ENCODE measurements around the gene USP19. TPM values are rescaled to one million over a fixed set of nuclear protein-coding genes. Genes with fewer than 3 reads are reported as not detected.

The USP19 gene
- total RNA-seq, 1 experiment from 2014 or later = 72.1 TPM

DNA sequence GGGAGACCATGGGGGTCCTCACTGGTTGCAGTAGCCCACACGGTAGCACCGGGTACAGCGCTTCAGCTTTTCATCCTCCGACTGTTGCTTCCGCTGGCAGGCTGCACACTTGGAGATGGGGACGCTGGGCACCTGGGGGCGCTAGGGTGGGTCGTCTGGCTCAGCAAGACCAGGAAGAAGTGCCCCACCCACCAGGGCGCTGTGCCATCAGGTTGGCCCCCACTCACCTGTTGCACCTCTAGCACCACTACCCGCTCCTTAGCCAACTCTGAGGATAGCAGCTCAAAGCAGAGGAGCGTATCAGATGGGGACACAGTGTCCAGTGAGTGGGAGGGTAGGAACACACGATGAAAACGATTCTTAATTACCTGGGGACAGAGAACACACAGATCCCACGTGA, 8.4 kb downstream of the USP19 start:
- Histone ChIP-seq H3K4me1 (replicated peaks; ENCODE audit: insufficient read depth) (no peaks in the 10 kb centered on the region), H3K4me3 (no peak overlapping the region), H2AFZ (no peak overlapping the region), H3K36me3 (ENCODE audit: low read depth) (no peaks in the 10 kb centered on the region), H3K27ac (no peak overlapping the region), H3K79me2 (ENCODE audit: low read depth) (no peaks in the 10 kb centered on the region), H3K9me3 (ENCODE audit: insufficient read depth, low read depth) (no peaks in the 10 kb centered on the region), H3F3A (ENCODE audit: insufficient read depth, low read depth) (no peaks in the 10 kb centered on the region), H4K20me1 (ENCODE audit: insufficient read depth) (no peaks in the 10 kb centered on the region), H3K4me2 (no peak overlapping the region), H3K9me2 (ENCODE audit: insufficient read depth) (no peaks in the 10 kb centered on the region), H3K27me3 (ENCODE audit: insufficient read depth, low read depth) (no peaks in the 10 kb centered on the region)
- intact Hi-C loops (cut with micrococcal nuclease; ENCODE audit: unreplicated experiment) = no loop called here
- CTCF ChIA-PET = no interaction called here
- TF ChIP-seq EZH2 (IDR thresholded peaks at IDR 0.05; ENCODE audit: low read depth) = no peak
- TF ChIP-seq, protein P1, sequence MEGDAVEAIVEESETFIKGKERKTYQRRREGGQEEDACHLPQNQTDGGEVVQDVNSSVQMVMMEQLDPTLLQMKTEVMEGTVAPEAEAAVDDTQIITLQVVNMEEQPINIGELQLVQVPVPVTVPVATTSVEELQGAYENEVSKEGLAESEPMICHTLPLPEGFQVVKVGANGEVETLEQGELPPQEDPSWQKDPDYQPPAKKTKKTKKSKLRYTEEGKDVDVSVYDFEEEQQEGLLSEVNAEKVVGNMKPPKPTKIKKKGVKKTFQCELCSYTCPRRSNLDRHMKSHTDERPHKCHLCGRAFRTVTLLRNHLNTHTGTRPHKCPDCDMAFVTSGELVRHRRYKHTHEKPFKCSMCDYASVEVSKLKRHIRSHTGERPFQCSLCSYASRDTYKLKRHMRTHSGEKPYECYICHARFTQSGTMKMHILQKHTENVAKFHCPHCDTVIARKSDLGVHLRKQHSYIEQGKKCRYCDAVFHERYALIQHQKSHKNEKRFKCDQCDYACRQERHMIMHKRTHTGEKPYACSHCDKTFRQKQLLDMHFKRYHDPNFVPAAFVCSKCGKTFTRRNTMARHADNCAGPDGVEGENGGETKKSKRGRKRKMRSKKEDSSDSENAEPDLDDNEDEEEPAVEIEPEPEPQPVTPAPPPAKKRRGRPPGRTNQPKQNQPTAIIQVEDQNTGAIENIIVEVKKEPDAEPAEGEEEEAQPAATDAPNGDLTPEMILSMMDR (conservative IDR thresholded peaks at IDR 0.05) = no peak
- DNase-seq = no peak
- BruUV-seq (replicated peaks) = no TSS peak
- POLR2A ChIA-PET (ENCODE audit: unreplicated experiment) = interaction anchor here (0.5 kb wide), 1 partner anchor 425 kb away, joined by 4 read pairs; no protein-coding TSS in a partner anchor

DNA sequence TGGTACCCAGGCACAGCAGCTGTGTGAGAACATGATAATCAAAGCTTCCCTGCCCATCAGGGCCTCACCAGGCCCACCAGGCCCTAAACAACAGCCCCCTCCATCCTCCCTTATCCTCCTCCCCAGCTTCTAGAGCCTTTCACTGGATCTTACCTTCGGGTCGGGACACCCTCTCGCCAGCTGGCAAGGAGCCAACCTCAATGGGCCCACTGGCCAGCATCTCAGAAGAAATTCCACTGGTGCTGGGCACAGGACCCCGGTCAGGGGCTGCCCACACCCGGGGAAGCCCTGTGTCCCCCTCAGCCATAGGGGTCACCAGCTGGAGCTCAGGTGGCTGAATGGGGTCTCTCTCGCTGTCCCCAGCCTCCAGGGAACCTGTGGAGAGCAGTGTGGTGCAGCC, 9.3 kb downstream of the USP19 start:
- Histone ChIP-seq H2AFZ (no peak overlapping the region), H3K4me3 (no peak overlapping the region), H3K27me3 (ENCODE audit: insufficient read depth, low read depth) (no peaks in the 10 kb centered on the region), H3F3A (ENCODE audit: insufficient read depth, low read depth) (no peaks in the 10 kb centered on the region), H3K9me2 (ENCODE audit: insufficient read depth) (no peaks in the 10 kb centered on the region), H3K36me3 (ENCODE audit: low read depth) (no peaks in the 10 kb centered on the region), H3K4me2 (no peak overlapping the region), H3K79me2 (ENCODE audit: low read depth) (no peaks in the 10 kb centered on the region), H4K20me1 (ENCODE audit: insufficient read depth) (no peaks in the 10 kb centered on the region), H3K4me1 (replicated peaks; ENCODE audit: insufficient read depth) (no peaks in the 10 kb centered on the region), H3K9me3 (ENCODE audit: insufficient read depth, low read depth) (no peaks in the 10 kb centered on the region), H3K27ac (no peak overlapping the region)
- TF ChIP-seq EZH2 (IDR thresholded peaks at IDR 0.05; ENCODE audit: low read depth) = no peak
- no TSS peak for BruUV-seq (replicated peaks)
- POLR2A ChIA-PET (ENCODE audit: unreplicated experiment) = interaction anchor here (0.6 kb wide), 1 partner anchor 9 kb away, joined by 5 read pairs; the partner anchor contains the start of gene USP19
- CTCF ChIA-PET = no interaction called here
- DNase-seq = no peak
- intact Hi-C loops (cut with micrococcal nuclease; ENCODE audit: unreplicated experiment) = no loop called here

DNA sequence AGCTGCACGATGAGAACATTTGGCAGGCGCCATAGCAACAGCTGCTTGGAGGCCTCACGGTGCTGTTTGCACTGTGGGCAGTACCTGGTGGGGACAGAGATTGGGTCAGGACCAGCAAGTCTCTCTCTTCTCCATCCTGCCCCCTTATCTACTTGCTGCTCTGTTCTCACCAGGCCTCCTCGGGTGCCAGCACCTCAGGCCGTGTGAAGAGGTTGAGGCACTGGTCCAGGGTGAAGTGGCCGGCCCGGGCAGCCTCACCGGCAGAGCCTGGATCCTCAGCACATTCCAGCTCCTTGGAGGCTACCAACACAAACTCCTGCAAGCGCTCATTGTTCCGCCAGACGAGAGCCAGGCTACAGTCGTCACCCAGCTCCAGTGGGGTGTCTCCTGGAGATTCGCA, 9.8 kb downstream of the USP19 start:
- Histone ChIP-seq H3K27ac (no peak overlapping the region), H3K36me3 (ENCODE audit: low read depth) (no peaks in the 10 kb centered on the region), H3K9me3 (ENCODE audit: insufficient read depth, low read depth) (no peaks in the 10 kb centered on the region), H3K4me1 (replicated peaks; ENCODE audit: insufficient read depth) (no peaks in the 10 kb centered on the region), H3K4me3 (no peak overlapping the region), H3F3A (ENCODE audit: insufficient read depth, low read depth) (no peaks in the 10 kb centered on the region; the same call in 1 of the 2 replicates), H3K4me2 (no peak overlapping the region), H3K27me3 (ENCODE audit: insufficient read depth, low read depth) (no peaks in the 10 kb centered on the region), H3K9me2 (ENCODE audit: insufficient read depth) (no peaks in the 10 kb centered on the region), H2AFZ (no peak overlapping the region), H4K20me1 (ENCODE audit: insufficient read depth) (no peaks in the 10 kb centered on the region), H3K79me2 (ENCODE audit: low read depth) (no peaks in the 10 kb centered on the region)
- ChIA-PET CTCF (no interaction called here), POLR2A (ENCODE audit: unreplicated experiment) (interaction anchor here (0.6 kb wide), 1 partner anchor 10 kb away, joined by 5 read pairs; the partner anchor contains the start of gene USP19)
- BruUV-seq (replicated peaks) = no TSS peak
- intact Hi-C loops (cut with micrococcal nuclease; ENCODE audit: unreplicated experiment) = no loop called here
- no peak for TF ChIP-seq EZH2 (IDR thresholded peaks at IDR 0.05; ENCODE audit: low read depth)
- TF ChIP-seq, protein P1 (conservative IDR thresholded peaks at IDR 0.05) = no peak
- no peak for DNase-seq

DNA sequence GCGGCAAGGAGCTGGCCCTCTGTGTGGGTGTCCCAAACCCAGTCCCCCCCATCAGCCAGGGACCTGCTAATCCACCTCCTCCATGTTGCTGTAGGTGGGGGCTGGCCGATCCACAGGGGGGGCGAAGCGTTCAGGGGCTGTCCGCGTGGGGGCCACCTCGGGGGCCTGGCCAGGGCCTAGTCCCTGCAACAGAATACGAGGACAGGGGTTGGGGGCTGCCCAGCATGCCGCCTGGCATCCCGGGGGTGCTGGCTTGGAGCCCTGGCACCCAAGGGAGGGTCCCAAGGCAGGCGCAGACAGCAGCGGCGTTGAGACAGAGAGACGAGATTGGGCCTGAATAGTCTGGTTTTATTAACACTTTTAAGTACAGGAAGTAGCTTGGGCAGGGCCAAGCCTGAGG, 12.3 kb downstream of the USP19 start:
- no peak for DNase-seq
- Histone ChIP-seq H4K20me1 (ENCODE audit: insufficient read depth) (no peaks in the 10 kb centered on the region), H3F3A (ENCODE audit: insufficient read depth, low read depth) (no peaks in the 10 kb centered on the region; the same call in 1 of the 2 replicates), H3K4me2 (no peak overlapping the region), H3K4me1 (replicated peaks; ENCODE audit: insufficient read depth) (peaks cover 5% of the 10 kb centered on the region), H3K4me3 (no peak overlapping the region), H3K9me2 (ENCODE audit: insufficient read depth) (no peaks in the 10 kb centered on the region), H3K36me3 (ENCODE audit: low read depth) (no peaks in the 10 kb centered on the region), H3K79me2 (ENCODE audit: low read depth) (peaks cover 11% of the 10 kb centered on the region), H3K9me3 (ENCODE audit: insufficient read depth, low read depth) (no peaks in the 10 kb centered on the region), H2AFZ (no peak overlapping the region), H3K27ac (no peak overlapping the region), H3K27me3 (ENCODE audit: insufficient read depth, low read depth) (no peaks in the 10 kb centered on the region)
- intact Hi-C loops (cut with micrococcal nuclease; ENCODE audit: unreplicated experiment) = no loop called here
- POLR2A ChIA-PET (ENCODE audit: unreplicated experiment) = interaction anchor here (0.5 kb wide), 1 partner anchor 885 kb away, joined by 3 read pairs; the partner anchor contains the start of gene CAMP
- TF ChIP-seq EZH2 (IDR thresholded peaks at IDR 0.05; ENCODE audit: low read depth) = no peak
- TF ChIP-seq, protein P1 (conservative IDR thresholded peaks at IDR 0.05) = no peak
- CTCF ChIA-PET = no interaction called here
- BruUV-seq (replicated peaks) = no TSS peak
